HG02623 (cell line): ENCODE measurements around the gene DARS2.
"Not testable (repeated sequence)": the region's sequence is repeated elsewhere in the genome, so short reads cannot be mapped to it uniquely, and the experiment has no call there.

Source experiments
- ATAC-seq: cut with Tn5 transposase; IDR thresholded peaks from one replicate; pipeline ENCODE4 v1.9.1; 2021; ENCODE audit warnings: moderate library complexity; ENCODE audit not compliant: unreplicated experiment

Gene DARS2

DNA sequence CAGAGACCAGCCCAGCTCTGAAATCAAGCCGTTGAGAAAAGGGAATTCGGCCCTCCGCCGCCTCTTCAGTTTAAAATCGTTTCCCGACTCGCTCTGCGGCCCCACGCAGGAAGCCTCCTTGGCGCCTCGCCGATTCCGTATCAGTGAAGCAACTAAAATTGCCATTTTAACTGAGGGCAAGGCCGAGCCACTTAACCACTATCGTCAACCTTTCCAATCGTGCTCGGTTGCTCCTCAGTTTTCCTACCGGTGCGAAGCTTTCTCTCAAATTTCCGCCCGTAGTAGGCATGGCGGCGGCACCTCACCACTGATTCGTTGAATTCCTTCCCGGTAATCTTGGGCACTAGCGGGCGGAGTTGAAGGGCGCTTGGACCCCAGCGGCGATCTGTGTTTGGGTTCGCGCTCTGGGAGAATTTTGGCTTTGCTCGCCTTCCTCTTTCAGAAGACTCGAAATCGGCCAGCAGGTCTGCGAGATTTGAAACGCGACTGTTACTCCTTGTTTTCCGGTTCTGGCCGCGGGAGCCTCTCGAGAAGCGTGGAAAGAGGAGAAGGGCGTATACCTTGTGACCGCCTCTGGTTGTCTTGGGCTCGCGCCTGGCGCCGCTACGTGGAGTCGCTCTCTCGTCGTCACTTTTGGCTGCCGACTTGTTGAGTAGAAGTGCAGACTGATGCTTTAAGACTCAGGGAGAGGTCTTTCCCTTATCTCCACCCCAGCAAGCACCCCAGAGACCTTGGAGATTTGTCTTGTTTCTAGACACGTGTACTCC, at the start of gene DARS2, which contains the start of gene CENPL:
Gene DARS2 (plus strand): TSS at position 359 of the 767 bp plus-strand sequence. CDS start 557 bp downstream, outside the sequence.
Gene CENPL (minus strand): TSS at position 569 of the 767 bp plus-strand sequence. CDS start 13,584 bp downstream, outside the sequence.
- ATAC-seq = peak; percentile 85

DNA sequence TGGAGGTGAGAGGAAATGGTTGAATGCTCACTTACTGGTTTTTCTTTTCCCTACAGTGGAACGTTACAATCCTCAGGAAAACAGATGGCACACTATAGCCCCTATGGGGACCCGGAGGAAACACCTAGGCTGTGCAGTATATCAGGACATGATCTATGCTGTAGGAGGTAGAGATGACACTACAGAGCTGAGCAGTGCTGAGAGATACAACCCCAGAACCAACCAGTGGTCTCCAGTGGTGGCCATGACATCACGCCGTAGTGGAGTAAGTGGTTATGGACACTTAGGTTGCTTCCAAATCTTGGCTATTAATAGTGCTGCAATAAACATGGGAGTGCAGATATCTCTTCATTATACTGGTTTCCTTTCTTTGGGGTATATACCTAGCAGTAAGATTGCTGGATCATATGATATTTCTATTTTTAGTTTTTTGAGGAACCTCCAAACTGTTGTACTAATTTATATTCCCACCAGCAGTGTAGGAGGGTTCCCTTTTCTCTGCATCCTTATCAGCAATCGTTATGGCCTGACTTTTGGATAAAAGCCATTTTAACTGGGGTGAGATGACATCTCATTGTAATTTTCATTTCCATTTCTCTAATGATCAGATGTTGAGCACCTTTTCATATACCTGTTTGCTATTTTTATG, 48.8 kb upstream of the DARS2 start:
- no peak for ATAC-seq

DNA sequence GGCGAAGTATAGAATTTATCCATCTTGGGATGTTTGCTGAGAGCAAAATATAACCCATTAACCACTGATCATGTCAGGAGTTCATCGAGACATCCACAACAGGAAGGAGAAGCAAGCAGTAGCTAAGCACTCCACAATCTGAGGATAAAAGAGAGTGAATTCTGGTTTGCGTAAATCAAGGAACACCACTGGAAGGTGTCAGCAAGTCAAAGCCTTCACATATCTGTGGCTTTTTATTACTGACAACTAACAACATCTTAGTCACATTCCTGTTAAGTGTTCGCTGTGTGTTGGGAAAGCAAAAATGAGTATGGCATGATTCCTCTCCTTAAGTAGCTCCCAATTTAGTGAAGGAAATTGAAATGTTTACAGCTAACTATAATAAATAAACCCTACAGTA, 44.5 kb upstream of the DARS2 start:
- ATAC-seq = no peak

DNA sequence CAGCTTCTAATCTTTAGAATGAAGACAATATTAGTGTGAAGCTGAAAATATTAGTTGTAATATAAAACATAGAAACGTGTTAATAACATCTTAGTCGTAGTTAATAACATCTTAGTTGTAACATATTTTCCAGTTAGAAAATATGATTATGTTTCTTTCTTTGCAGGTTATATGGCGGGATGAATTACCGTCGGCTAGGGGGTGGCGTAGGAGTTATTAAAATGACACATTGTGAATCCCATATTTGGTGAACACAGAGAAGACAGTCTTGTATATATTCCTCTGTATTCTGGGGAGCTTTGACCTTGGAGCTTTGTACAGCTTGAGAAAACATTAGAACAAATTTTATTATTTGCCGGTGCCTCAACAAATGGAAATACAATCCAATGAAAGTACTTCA, 39.5 kb upstream of the DARS2 start:
- ATAC-seq = no peak

- no peak for ATAC-seq
Observed at GRCh38 chr1:173789841-173790240, 34.6 kb upstream of the DARS2 start.

- no peak for ATAC-seq
Observed at GRCh38 chr1:173798078-173798477, 26.4 kb upstream of the DARS2 start.

GRCh38 chr1:173799995-173800394, 24.5 kb upstream of the DARS2 start:
- not testable (repeated sequence) for ATAC-seq

DNA sequence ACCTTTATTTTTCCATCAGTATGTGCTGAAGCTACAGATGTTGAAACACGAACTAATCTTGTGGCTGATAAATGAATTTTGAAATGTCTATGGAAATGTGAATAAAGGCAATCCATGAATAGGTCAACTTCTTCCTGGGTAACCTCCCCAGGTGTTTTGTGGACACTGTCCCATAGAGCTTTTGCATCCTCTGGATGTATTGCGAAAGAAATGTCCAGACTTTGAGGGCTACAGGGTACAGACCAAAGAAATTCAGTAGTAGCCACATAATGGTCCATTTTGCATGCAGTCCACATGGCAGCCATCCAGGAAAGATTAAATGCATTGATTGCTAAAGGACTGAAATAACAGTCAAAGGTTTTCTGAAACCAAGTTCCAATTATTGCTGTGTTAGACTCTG, 21.5 kb upstream of the DARS2 start:
- ATAC-seq = no peak

DNA sequence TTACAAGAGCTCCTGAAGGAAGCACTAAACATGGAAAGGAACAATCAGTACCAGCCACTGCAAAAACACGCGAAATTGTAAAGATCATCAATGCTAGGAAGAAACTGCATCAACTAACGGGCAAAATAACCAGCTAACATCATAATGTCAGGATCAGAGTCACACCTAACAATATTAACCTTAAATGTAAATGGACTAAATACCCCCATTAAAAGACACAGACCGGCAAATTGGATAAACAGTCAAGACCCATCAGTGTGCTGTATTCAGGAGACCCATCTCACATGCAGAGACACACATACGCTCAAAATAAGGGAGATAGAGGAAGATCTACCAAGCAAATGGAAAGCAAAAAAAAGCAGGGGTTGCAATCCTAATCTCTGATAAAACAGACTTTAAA, 10.8 kb upstream of the DARS2 start:
- not testable (repeated sequence) for ATAC-seq

GRCh38 chr1:173818459-173818858, 6.0 kb upstream of the DARS2 start:
- ATAC-seq = no peak

- no peak for ATAC-seq
Observed at GRCh38 chr1:173821680-173822079, 2.8 kb upstream of the DARS2 start.

GRCh38 chr1:173823781-173824314, 625 bp upstream of the DARS2 start:
- ATAC-seq = no peak

DNA sequence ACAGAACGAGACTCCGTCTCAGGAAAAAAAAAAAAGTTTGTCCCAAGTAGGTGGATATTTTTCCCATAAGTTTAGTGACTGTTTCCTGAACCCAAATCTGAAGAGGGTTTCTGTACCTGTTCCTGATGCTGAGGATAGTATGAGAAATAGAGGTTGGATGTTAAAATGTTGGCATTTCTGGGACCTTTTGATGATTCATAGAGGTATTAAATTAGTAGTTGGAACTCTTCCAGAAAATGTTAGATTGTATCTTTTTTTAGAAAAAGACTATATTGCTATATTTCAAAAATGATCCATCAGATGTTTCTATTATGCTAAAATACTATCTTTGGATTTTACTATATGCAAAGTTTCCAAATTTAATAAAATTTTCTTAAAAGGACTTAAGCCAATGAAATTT, 3.1 kb downstream of the DARS2 start:
- ATAC-seq = no peak

DNA sequence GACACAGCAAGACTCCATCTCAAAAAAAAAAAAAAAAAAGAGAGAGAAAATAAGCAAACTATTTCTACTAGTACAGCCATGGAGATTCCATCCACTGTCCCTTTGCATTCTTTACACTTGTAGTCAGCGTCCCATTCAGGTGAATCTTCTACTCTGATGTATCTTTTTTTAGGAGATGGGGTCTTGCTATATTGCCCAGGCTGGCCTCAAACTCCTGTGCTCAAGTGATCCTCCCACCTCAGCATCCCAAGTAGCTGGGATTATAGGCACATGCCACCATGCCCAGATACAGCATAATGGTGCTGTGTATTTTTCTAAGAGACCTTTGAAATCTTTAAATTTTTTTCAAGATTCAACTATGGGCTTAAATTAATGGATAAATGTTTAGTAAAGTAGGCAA, 8.3 kb downstream of the DARS2 start:
- no peak for ATAC-seq

GRCh38 chr1:173852105-173852504, 27.6 kb downstream of the DARS2 start:
- ATAC-seq = no peak

GRCh38 chr1:173853074-173853473, 28.6 kb downstream of the DARS2 start:
- ATAC-seq = no peak

GRCh38 chr1:173856014-173856413, 31.5 kb downstream of the DARS2 start:
- no peak for ATAC-seq

GRCh38 chr1:173856903-173857302, 32.4 kb downstream of the DARS2 start:
- no peak for ATAC-seq

- ATAC-seq = no peak
Observed at GRCh38 chr1:173857363-173857917, 33.0 kb downstream of the DARS2 start.

DNA sequence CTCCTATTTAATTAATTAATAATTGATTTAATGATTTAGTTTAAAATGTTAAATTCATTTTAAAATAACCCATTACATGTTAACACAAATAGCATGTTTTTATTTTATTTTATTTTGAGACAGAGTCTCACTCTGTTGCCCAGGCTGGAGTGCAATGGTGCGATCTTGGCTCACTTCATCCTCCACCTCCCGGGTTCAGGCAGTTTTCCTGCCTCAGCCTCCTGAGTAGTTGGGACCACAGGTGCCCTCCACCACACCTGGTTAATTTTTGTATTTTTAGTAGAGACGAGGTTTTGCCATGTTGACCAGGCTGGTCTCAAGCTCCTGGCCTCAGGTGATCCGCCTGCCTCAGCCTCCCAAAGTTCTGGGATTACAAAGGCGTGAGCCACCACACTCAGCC, 35.1 kb downstream of the DARS2 start:
- ATAC-seq = not testable (repeated sequence)

- no peak for ATAC-seq
Observed at GRCh38 chr1:173860065-173860464, 35.6 kb downstream of the DARS2 start.

GRCh38 chr1:173861731-173862145, 37.3 kb downstream of the DARS2 start:
- no peak for ATAC-seq
